ENCODE measurements around the gene IMPA2.

Gene IMPA2

DNA sequence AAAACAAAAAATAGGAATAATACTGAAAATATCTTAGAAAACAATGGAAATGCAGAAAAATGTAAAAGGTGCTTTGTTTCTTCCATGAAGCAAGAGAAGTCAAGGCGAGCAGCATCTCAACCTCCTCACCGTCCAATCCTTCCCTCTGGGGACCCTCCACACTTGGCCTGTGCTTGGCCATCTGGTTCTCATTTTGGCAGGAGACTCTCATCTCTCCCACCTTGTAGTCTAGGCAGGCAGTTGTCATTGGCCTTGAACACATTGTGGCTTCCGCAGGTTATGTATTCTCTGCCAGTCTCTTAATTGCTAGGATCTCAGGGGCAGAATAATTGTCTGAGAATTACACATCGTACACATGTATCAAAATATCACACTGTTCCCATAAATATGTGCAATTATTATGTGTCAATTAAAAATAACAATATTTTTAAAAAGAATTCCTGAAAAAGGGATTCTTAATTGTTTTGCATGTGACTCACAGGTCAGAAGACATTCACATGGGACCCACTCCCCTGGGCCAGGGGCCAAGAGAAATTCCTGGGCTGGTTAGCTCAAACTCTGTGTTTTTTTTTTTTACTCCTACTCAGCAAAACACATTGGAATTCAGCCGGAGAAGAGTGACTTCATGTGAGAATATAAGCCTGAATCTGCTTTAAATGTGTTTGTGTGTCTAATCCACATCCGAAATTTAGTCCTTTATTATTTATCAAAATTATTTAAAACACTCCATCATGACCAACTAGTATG is 98.4 kb downstream of the IMPA2 start:
- DNase-seq: no peak
